Measurements from ENCODE around the gene LPAR5. TPM values are rescaled to one million over a fixed set of nuclear protein-coding genes. Genes with fewer than 3 reads are reported as not detected.

The LPAR5 gene
- total and polyA plus RNA-seq, 2 of the 8 experiments (the other 6 are each of a cell fraction or from before 2014, with no cell fraction given): 0.22 to 0.24 TPM

DNA sequence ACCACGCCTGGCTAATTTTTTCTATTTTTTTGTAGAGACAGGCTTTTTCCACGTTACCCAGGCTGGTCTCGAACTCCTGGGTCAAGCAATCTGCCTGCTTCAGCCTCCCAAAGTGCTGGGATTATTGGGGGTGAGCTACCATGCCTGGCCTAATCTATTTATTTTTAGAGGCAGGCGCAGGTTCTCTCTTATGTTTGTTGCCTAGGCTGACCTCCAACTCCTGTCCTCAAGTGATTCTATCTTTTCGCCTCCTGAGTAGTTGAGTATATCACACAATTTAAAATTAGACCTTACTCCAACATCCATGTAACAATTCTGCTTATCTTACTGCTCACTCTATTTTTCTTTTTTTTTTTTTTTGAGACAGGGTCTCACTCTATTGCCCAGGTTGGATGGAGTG, 18.2 kb upstream of the LPAR5 start:
- Histone ChIP-seq H2BK12ac (ENCODE audit: low read depth, low read length) (no peak overlapping the region), H3K36me3 (ENCODE audit: control insufficient read depth in 2 of 4, insufficient read depth in 4 of 4, low read length in 3 of 4) (peaks cover 4 to 35% (median 21%) of the 10 kb centered on the region in 4 experiments; a peak in 6 of 8 replicates), H3K14ac (ENCODE audit: insufficient read length) (no peak overlapping the region), H4K20me1 (replicated peaks in 1 of 2; ENCODE audit: control insufficient read depth in 1 of 2, insufficient read depth in 2 of 2, low read length in 2 of 2) (no peaks in the 10 kb centered on the region), H3K9me3 (ENCODE audit: insufficient read depth in 2 of 2, low read depth in 1 of 2, low read length in 1 of 2) (no peaks in the 10 kb centered on the region), H4K5ac (ENCODE audit: insufficient read length, low read depth, low read length) (no peak overlapping the region), H2BK15ac (ENCODE audit: low read length) (no peak overlapping the region), H2BK5ac (ENCODE audit: low read depth, low read length) (no peak overlapping the region), H2AK5ac (ENCODE audit: low read depth, low read length) (no peak overlapping the region), H3K4ac (replicated peaks; ENCODE audit: insufficient read length, low read depth, low read length) (no peak overlapping the region), H3K4me1 (replicated peaks in 1 of 4; ENCODE audit: control insufficient read depth in 3 of 4, insufficient read depth in 4 of 4, low read length in 3 of 4) (no peaks in the 10 kb centered on the region), H4K91ac (replicated peaks; ENCODE audit: insufficient read length, low read length) (no peak overlapping the region), H2AFZ (ENCODE audit: low read length) (no peak overlapping the region), H3K18ac (ENCODE audit: extremely low read depth, low read length) (no peak overlapping the region), H3K4me3 (ENCODE audit: extremely low read depth in 1 of 4, insufficient read depth in 2 of 4, low read depth in 3 of 4, low read length in 4 of 4) (no peak overlapping the region), H3K27ac (ENCODE audit: low read depth, low read length) (no peak overlapping the region), H4K8ac (ENCODE audit: extremely low read depth, insufficient read depth, low read length) (no peak overlapping the region), H2BK20ac (ENCODE audit: low read length) (no peak overlapping the region), H3K56ac (replicated peaks; ENCODE audit: insufficient read length, low read depth, low read length) (no peak overlapping the region), H3K23ac (ENCODE audit: insufficient read length) (no peak overlapping the region), H2BK120ac (replicated peaks; ENCODE audit: low read depth, low read length) (no peak overlapping the region), H3K79me1 (ENCODE audit: low read depth, low read length) (no peaks in the 10 kb centered on the region), H3K4me2 (ENCODE audit: insufficient read depth in 1 of 2, low read depth in 2 of 2, low read length in 2 of 2) (no peak overlapping the region), H3K79me2 (ENCODE audit: control insufficient read depth in 1 of 2, insufficient read depth in 2 of 2, low read length in 2 of 2) (no peaks in the 10 kb centered on the region; a peak in 1 of 4 replicates), H3K9ac (replicated peaks in 1 of 4; ENCODE audit: extremely low read depth in 1 of 4, low read depth in 3 of 4, low read length in 3 of 4) (no peak overlapping the region), H3K27me3 (replicated peaks in 1 of 4; ENCODE audit: control insufficient read depth in 3 of 4, extremely low read depth in 1 of 4, insufficient read depth in 3 of 4, low read length in 3 of 4) (no peaks in the 10 kb centered on the region), H3K23me2 (ENCODE audit: low read depth, low read length) (no peaks in the 10 kb centered on the region)
- ChIA-PET POLR2A (ENCODE audit: partially characterized antibody) (interaction anchor here (1.4 kb wide), 2 partner anchors 30 to 215 kb away, joined by 3 to 4 read pairs; no protein-coding TSS in a partner anchor), CTCF (ENCODE audit: partially characterized antibody) (interaction anchor here (1.3 to 2.3 kb wide), 2 partner anchors 10 to 33 kb away, joined by 6 to 11 read pairs; no protein-coding TSS in a partner anchor)
- 93% methylated on average over 5 of the region's 5 CpGs; no CpG with 5 or more reads in 1 of the 2 experiments for WGBS, 2 experiments (ENCODE audit: extremely low coverage in 1 of 2, insufficient coverage in 1 of 2, insufficient read length in 1 of 2, insufficient replicate concordance in 2 of 2, low coverage in 1 of 2, low lambda C conversion rate in 2 of 2, missing lambda C conversion rate in 1 of 2)
- DNase-seq (ENCODE audit: low read depth in 1 of 2, low spot score in 2 of 2) (no peak), FAIRE-seq (no peak)
- TF ChIP-seq TCF12 (IDR thresholded peaks at IDR 0.05; ENCODE audit: low read depth, low read length): no peak
- no peak for TF ChIP-seq SP1 (IDR thresholded peaks at IDR 0.05; ENCODE audit: low read depth, low read length)
- TF ChIP-seq BCL11A (IDR thresholded peaks at IDR 0.05; ENCODE audit: low read depth in 2 of 2, low read length in 2 of 2): no peak
- TF ChIP-seq RFX5 (IDR thresholded peaks at IDR 0.05; ENCODE audit: borderline replicate concordance, low read depth, low read length): no peak
- TF ChIP-seq TBP (IDR thresholded peaks at IDR 0.05; ENCODE audit: low read depth, low read length): no peak
- no peak for TF ChIP-seq EP300 (IDR thresholded peaks at IDR 0.05; ENCODE audit: borderline replicate concordance in 1 of 2, low read depth in 2 of 2, low read length in 2 of 2)
- no peak for TF ChIP-seq JUN (IDR thresholded peaks at IDR 0.05; ENCODE audit: low read depth, low read length)
- TF ChIP-seq ZNF274 (IDR thresholded peaks at IDR 0.05; ENCODE audit: borderline replicate concordance, extremely low read depth, low read length): no peak
- no peak for TF ChIP-seq CBX8 (IDR thresholded peaks at IDR 0.05; ENCODE audit: borderline replicate concordance, low read depth, low read length)
- TF ChIP-seq CHD1 (IDR thresholded peaks at IDR 0.05; ENCODE audit: low read depth, low read length): no peak
- TF ChIP-seq RBBP5 (IDR thresholded peaks at IDR 0.05; ENCODE audit: borderline replicate concordance, low read depth, low read length): no peak
- TF ChIP-seq RNF2 (IDR thresholded peaks at IDR 0.05; ENCODE audit: borderline replicate concordance, low read depth, low read length, missing control alignments, poor library complexity, severe bottlenecking): no peak
- no peak for TF ChIP-seq TEAD4 (IDR thresholded peaks at IDR 0.05; ENCODE audit: low read depth, low read length)
- TF ChIP-seq EZH2 (IDR thresholded peaks at IDR 0.05; ENCODE audit: low read depth, low read length, severe bottlenecking): no peak

Measured in H1 (cell line).